Measurements from ENCODE around the gene RAD23B. TPM values are rescaled to one million over a fixed set of nuclear protein-coding genes. Genes with fewer than 3 reads are reported as not detected.

RAD23B gene
- total and polyA plus RNA-seq, 2 of the 13 experiments (the other 11 are each of a cell fraction or from before 2014, with no cell fraction given): 133 to 156 TPM

DNA sequence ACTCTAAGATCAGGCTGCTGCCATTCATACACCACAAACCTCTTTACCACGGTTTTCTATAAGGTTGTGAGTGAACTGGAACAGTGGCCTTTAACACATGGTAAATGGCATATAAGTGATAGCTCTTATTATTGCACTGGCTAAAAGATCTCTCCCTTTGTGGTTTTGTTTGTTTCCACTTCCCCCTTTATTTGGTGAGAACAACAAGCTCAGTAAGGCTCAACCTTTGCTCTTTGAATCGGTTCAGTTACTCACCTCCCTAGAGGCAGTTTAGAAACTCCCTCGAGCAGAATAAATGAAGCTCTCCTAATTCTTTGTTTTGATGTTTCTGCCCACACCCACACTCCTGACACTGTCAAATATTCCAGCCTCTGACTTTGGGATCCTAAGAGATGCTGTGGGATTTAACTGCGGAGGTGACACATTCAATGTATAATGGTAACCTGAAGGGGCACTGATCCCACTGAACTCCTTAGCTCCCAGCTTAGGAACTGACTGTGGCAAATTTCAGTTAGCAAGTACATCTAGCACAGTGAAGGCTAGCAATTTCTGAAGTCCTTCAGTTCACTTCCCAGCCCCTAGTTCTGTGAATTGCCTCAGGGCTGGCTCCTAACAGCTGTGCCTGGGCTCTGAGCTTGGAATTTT lies 22.5 kb upstream of the RAD23B start (continued):
- TF ChIP-seq MED13 (CRISPR knock-in tag; IDR thresholded peaks at IDR 0.05) (no peak), ZKSCAN5 (CRISPR knock-in tag; IDR thresholded peaks at IDR 0.05) (0 out of 2 replicates have a peak, but pooled peaks have one; percentile 37), ZZZ3 (CRISPR knock-in tag; IDR thresholded peaks at IDR 0.05; ENCODE audit: borderline replicate concordance) (no peak), ZBTB10 (CRISPR knock-in tag; IDR thresholded peaks at IDR 0.05; ENCODE audit: borderline replicate concordance) (no peak), FOXO4 (CRISPR knock-in tag; conservative IDR thresholded peaks at IDR 0.05) (no peak), TFDP2 (CRISPR knock-in tag; IDR thresholded peaks at IDR 0.05) (0 out of 2 replicates have a peak, but pooled peaks have one; percentile 17), GABPB1 (CRISPR knock-in tag; IDR thresholded peaks at IDR 0.05) (no peak), MED1 (CRISPR knock-in tag; IDR thresholded peaks at IDR 0.05) (no peak), EP300 (IDR thresholded peaks at IDR 0.05; ENCODE audit: low read depth in 2 of 2, low read length in 2 of 2) (0 out of 4 replicates have a peak, but pooled peaks of 1 of the 2 experiments have one; percentile 7), EP300 (CRISPR knock-in tag; IDR thresholded peaks at IDR 0.05; ENCODE audit: borderline replicate concordance) (no peak), ZNF670 (CRISPR knock-in tag; IDR thresholded peaks at IDR 0.05; ENCODE audit: borderline replicate concordance) (no peak), ZNF580 (CRISPR knock-in tag; IDR thresholded peaks at IDR 0.05; ENCODE audit: borderline replicate concordance, low read depth) (no peak), ZNF513 (CRISPR knock-in tag; conservative IDR thresholded peaks at IDR 0.05) (no peak)
- TF ChIP-seq, protein P1, sequence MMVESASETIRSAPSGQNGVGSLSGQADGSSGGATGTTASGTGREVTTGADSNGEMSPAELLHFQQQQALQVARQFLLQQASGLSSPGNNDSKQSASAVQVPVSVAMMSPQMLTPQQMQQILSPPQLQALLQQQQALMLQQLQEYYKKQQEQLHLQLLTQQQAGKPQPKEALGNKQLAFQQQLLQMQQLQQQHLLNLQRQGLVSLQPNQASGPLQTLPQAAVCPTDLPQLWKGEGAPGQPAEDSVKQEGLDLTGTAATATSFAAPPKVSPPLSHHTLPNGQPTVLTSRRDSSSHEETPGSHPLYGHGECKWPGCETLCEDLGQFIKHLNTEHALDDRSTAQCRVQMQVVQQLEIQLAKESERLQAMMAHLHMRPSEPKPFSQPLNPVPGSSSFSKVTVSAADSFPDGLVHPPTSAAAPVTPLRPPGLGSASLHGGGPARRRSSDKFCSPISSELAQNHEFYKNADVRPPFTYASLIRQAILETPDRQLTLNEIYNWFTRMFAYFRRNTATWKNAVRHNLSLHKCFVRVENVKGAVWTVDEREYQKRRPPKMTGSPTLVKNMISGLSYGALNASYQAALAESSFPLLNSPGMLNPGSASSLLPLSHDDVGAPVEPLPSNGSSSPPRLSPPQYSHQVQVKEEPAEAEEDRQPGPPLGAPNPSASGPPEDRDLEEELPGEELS (CRISPR knock-in tag; IDR thresholded peaks at IDR 0.05): peak; percentile 64
- TF ChIP-seq, protein P2, sequence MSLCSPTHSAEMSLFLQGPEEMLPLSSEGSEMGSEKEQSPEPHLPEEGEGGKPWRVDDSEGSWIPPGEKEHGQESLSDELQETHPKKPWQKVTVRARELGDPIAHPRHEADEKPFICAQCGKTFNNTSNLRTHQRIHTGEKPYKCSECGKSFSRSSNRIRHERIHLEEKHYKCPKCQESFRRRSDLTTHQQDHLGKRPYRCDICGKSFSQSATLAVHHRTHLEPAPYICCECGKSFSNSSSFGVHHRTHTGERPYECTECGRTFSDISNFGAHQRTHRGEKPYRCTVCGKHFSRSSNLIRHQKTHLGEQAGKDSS (CRISPR knock-in tag; IDR thresholded peaks at IDR 0.05; ENCODE audit: borderline replicate concordance, low read depth): no peak
- TF ChIP-seq, protein P3, sequence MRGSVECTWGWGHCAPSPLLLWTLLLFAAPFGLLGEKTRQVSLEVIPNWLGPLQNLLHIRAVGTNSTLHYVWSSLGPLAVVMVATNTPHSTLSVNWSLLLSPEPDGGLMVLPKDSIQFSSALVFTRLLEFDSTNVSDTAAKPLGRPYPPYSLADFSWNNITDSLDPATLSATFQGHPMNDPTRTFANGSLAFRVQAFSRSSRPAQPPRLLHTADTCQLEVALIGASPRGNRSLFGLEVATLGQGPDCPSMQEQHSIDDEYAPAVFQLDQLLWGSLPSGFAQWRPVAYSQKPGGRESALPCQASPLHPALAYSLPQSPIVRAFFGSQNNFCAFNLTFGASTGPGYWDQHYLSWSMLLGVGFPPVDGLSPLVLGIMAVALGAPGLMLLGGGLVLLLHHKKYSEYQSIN (CRISPR knock-in tag; IDR thresholded peaks at IDR 0.05; ENCODE audit: borderline replicate concordance): no peak

Data from HepG2 (cell line).